Heart right ventricle (tissue), 16 donors: ENCODE measurements around the gene PLA2G2F. TPM values are rescaled to one million over a fixed set of nuclear protein-coding genes. Genes with fewer than 3 reads are reported as not detected.

Source experiments
- ATAC-seq, 8 donors: fragments of 200-7000 bp; cut with Tn5 transposase; one replicate each; pipeline ENCODE4 v1.9.1; 2020; ENCODE audit warnings: mild to moderate bottlenecking in 8 of 8, moderate library complexity in 8 of 8, moderate number of reproducible peaks in 1 of 8
- DNase-seq, 2 donors: peaks; one replicate each; pipeline ENCODE4 v3.0.0-alpha.2; 2020
- H3K27ac ChIP-seq, 10 donors: fragments of 200-600 bp; sonication (generic) in 2 of 10; one replicate each; pipeline versions ENCODE4 v1.5.0 to v1.8.0; 2020 to 2022; ENCODE audit warnings: mild to moderate bottlenecking in 3 of 10
- H3K27me3 ChIP-seq, 7 donors: fragments of 200-600 bp; one replicate each; pipeline ENCODE4 v1.8.0; 2021 to 2022; ENCODE audit warnings: mild to moderate bottlenecking in 2 of 7
- H3K36me3 ChIP-seq, 9 donors: fragments of 200-600 bp; sonication (generic) in 1 of 9; one replicate each; pipeline versions ENCODE4 v1.5.0 to v1.8.0; 2020 to 2022; ENCODE audit warnings: mild to moderate bottlenecking in 2 of 9
- H3K4me1 ChIP-seq, 9 donors: fragments of 200-600 bp; sonication (generic) in 1 of 9; one replicate each; pipeline versions ENCODE4 v1.5.0 to v1.8.0; 2020 to 2022; ENCODE audit warnings: mild to moderate bottlenecking in 4 of 9
- H3K4me3 ChIP-seq, 10 donors: fragments of 200-600 bp; sonication (generic) in 2 of 10; one replicate each; pipeline versions ENCODE4 v1.5.0 to v1.8.0; 2020 to 2022; ENCODE audit warnings: mild to moderate bottlenecking in 7 of 10, moderate library complexity in 2 of 10
- H3K9me3 ChIP-seq, 11 donors: fragments of 200-600 bp in 10 of 11; sonication (generic) in 2 of 11; one replicate each; pipeline versions ENCODE4 v1.5.0 to v1.8.0; 2013 to 2022; ENCODE audit warnings: mild to moderate bottlenecking in 2 of 11, control low read depth in 1 of 11, moderate library complexity in 1 of 11
- CTCF ChIP-seq, 9 donors: fragments of 200-600 bp; sonication (generic) in 2 of 9; IDR thresholded peaks; one replicate each; pipeline versions ENCODE4 v1.5.0 to v1.8.0; 2021 to 2022; ENCODE audit warnings: antibody characterized with exemption in 9 of 9, mild to moderate bottlenecking in 5 of 9, moderate library complexity in 1 of 9
- WGBS, 2 donors: extraction: QIAGEN DNeasy Blood & Tissue Kit; methylation state at CpG; one replicate each; pipeline ENCODE4 v1.1.7; 2013; ENCODE audit warnings: inconsistent platforms in 1 of 2; 5-methylcytosine and 5-hydroxymethylcytosine counted together
- intact Hi-C, 10 donors: fragments of 100-400 bp; cut with DNase I; formaldehyde crosslinking; loops; one replicate each; pipeline versions ENCODE4 v1.11.1 to v1.14.2; 2022
- polyA plus RNA-seq, 2 donors: library from polyadenylated mRNA; stranded (reverse); fragments of 200-250 nt; gene quantifications; one replicate each; pipeline ENCODE4 v1.2.3, GENCODE V29; 2013
- total RNA-seq, 10 donors: library from RNA; stranded (reverse); fragmentation: NEBNext Ultra II Directional in 3 of 10; extraction: Animal tissue kit (Norgen Biotek cat#: 25700) in 3 of 10; gene quantifications; one replicate each; pipeline versions ENCODE4 v1.2.1 to v1.2.4, GENCODE V29; 2021 to 2023
- donor health status: Arrhythmogenic right ventricular cardiomyopathy.
- donor health status: ischemic (EF 13 %, LVEDD 7.1; RV severe dilation, severe dysfunction).
- donor health status: healthy with polysubstance abuse.
- donor health status: DM: no; HTN: yes; CAD: no.
- donor health status: DM: no; HTN: no; CAD: no.
- donor health status: ischemic (EF 25% LVEDD 6.9; RV normal size, moderate dysfunction).
- donor health status: ischemic (EF 25% LVEDD 5.7; RV mildly dilated, moderate dysfunction).
- donor health status: healthy.
- donor health status: DM: yes; HTN: yes; CAD: no.
- donor health status: Ischemic cardiomyopathy.
- donor health status: ischemic (EF 35%, LVEDD 5.7; RV mildly dilated, moderate dysfunction).
- donor health status: nonischemic (EF 11% LVEDD 7.7; RV severe dilation, severe dysfunction).
- donor health status: DM: yes; HTN: yes; CAD: no.
- donor health status: PGD.
- donor health status: ischemic (EF 29% LVEDD 5.4; RV normal size, mild dysfunction).
- donor health status: nonischemic (EF 23%, LVEDD 6.1; RV moderate dilation, normal function).

Gene PLA2G2F
- total and polyA plus RNA-seq, 12 donors: not detected

GRCh38 chr1:20107351-20107750 lies 31.8 kb upstream of the PLA2G2F start:
- DNase-seq (no peak), ATAC-seq (no peak)
- no peak overlapping the region for H3K27ac ChIP-seq
- peaks cover 0 to 24% (median 0%) of the 10 kb centered on the region in 9 donors for H3K4me1 ChIP-seq
- no peaks in the 10 kb centered on the region for H3K9me3 ChIP-seq
- TF ChIP-seq CTCF (IDR thresholded peaks at IDR 0.05): no peak
- WGBS, 2 donors: 72 to 77% methylated on average over 4 of the region's 4 CpGs
- intact Hi-C loops: loop anchor here in 3 of 10 donors (5.0 to 10.0 kb wide), 3 partner anchors 35 to 197 kb away; no protein-coding TSS in a partner anchor
- H3K27me3 ChIP-seq: peaks cover 0 to 8% (median 4%) of the 10 kb centered on the region in 7 donors
- no peak overlapping the region for H3K4me3 ChIP-seq
- no peaks in the 10 kb centered on the region for H3K36me3 ChIP-seq

- WGBS, 2 donors: 51 to 57% methylated on average over 4 of the region's 4 CpGs
- TF ChIP-seq CTCF (IDR thresholded peaks at IDR 0.05): no peak
- intact Hi-C loops: loop anchor here in 3 of 10 donors (5.0 to 10.0 kb wide), 3 partner anchors 35 to 197 kb away; no protein-coding TSS in a partner anchor
- Histone ChIP-seq H3K27ac (no peak overlapping the region), H3K36me3 (no peaks in the 10 kb centered on the region), H3K27me3 (peaks cover 0 to 8% (median 4%) of the 10 kb centered on the region in 7 donors), H3K4me3 (no peak overlapping the region), H3K9me3 (no peaks in the 10 kb centered on the region), H3K4me1 (peaks cover 0 to 20% (median 0%) of the 10 kb centered on the region in 9 donors)
- no peak for DNase-seq
- no peak for ATAC-seq
Observed at GRCh38 chr1:20107796-20108195, 31.3 kb upstream of the PLA2G2F start.

- intact Hi-C loops: loop anchor here in 3 of 10 donors (5.0 to 10.0 kb wide), 3 partner anchors 34 to 196 kb away; no protein-coding TSS in a partner anchor
- H3K4me3 ChIP-seq: no peak overlapping the region
- no peaks in the 10 kb centered on the region for H3K36me3 ChIP-seq
- no peak for DNase-seq
- H3K9me3 ChIP-seq: no peaks in the 10 kb centered on the region
- no peak overlapping the region for H3K27ac ChIP-seq
- ATAC-seq: no peak
- TF ChIP-seq CTCF (IDR thresholded peaks at IDR 0.05): no peak
- WGBS, 2 donors: 48 to 51% methylated on average over 5 of the region's 5 CpGs
- H3K4me1 ChIP-seq: peaks cover 0 to 13% (median 0%) of the 10 kb centered on the region in 9 donors
- H3K27me3 ChIP-seq: peaks cover 0 to 9% (median 4%) of the 10 kb centered on the region in 7 donors
Observed at GRCh38 chr1:20108366-20109123, 30.6 kb upstream of the PLA2G2F start.

GRCh38 chr1:20109223-20109856 lies 29.8 kb upstream of the PLA2G2F start:
- DNase-seq: no peak
- intact Hi-C loops: loop anchor here in 3 of 10 donors (5.0 to 10.0 kb wide), 3 partner anchors 33 to 195 kb away; no protein-coding TSS in a partner anchor

More at GRCh38 chr1:20109223-20109856, 29.8 kb upstream of the PLA2G2F start:
- Histone ChIP-seq H3K4me1 (peaks cover 0 to 13% (median 0%) of the 10 kb centered on the region in 9 donors), H3K27ac (no peak overlapping the region), H3K27me3 (peaks cover 0 to 16% (median 4%) of the 10 kb centered on the region in 7 donors), H3K4me3 (no peak overlapping the region), H3K36me3 (no peaks in the 10 kb centered on the region), H3K9me3 (no peaks in the 10 kb centered on the region)
- no peak for TF ChIP-seq CTCF (IDR thresholded peaks at IDR 0.05)
- WGBS, 2 donors: 72 to 75% methylated on average over 4 of the region's 4 CpGs
- ATAC-seq: no peak
